H1 (cell line): ENCODE results near the gene DNAJB11.
"Not testable (repeated sequence)": the region's sequence is repeated elsewhere in the genome, so short reads cannot be mapped to it uniquely, and the experiment has no call there.

Experiments used
- BACH1 ChIP-seq: IDR thresholded peaks from 2 replicates; pipeline ENCODE4 v1.6.1; 2012; ENCODE audit warnings: low read length, improper control_type of control experiment
- EP300 ChIP-seq, 2 experiments: IDR thresholded peaks; 1 replicate in 1 of 2; 2 replicates in 1 of 2; pipeline ENCODE4 v1.6.1; 2011 to 2012; ENCODE audit warnings: low read depth in 2 of 2, low read length in 2 of 2, mild to moderate bottlenecking in 2 of 2, borderline replicate concordance in 1 of 2, inconsistent platforms in 1 of 2, moderate library complexity in 1 of 2
- PHF8 ChIP-seq: fragments of 200-600 bp; sonication (generic); conservative IDR thresholded peaks from 2 replicates; pipeline ENCODE4 v1.7.1; 2012; ENCODE audit warnings: low read depth, mild to moderate bottlenecking, inconsistent platforms, low read length, moderate library complexity
- POLR2AphosphoS5 ChIP-seq: IDR thresholded peaks from 2 replicates; pipeline ENCODE4 v1.6.1; 2011; ENCODE audit warnings: low read depth, low read length
- RAD21 ChIP-seq, 2 experiments: IDR thresholded peaks in 1 of 2; conservative IDR thresholded peaks in 1 of 2; 2 replicates each; pipeline ENCODE4 v1.6.1; 2011; ENCODE audit warnings: low read depth in 2 of 2, low read length in 2 of 2, improper control_type of control experiment in 1 of 2, inconsistent platforms in 1 of 2, mild to moderate bottlenecking in 1 of 2, moderate library complexity in 1 of 2
- SRF ChIP-seq: IDR thresholded peaks from 2 replicates; pipeline ENCODE4 v1.6.1; 2011; ENCODE audit warnings: mild to moderate bottlenecking, low read depth, low read length, moderate library complexity
- TF ChIP-seq, protein P1 (sequence below), 3 experiments: IDR thresholded peaks; 1 replicate in 2 of 3; 2 replicates in 1 of 3; pipeline versions ENCODE4 v1.5.1 to v1.6.1; 2011; ENCODE audit warnings: low read length in 3 of 3, mild to moderate bottlenecking in 3 of 3, inconsistent platforms in 2 of 3, low read depth in 1 of 3, moderate library complexity in 1 of 3; ENCODE audit not compliant: insufficient read depth in 1 of 3; ENCODE audit errors: control extremely low read depth in 1 of 3

DNA sequence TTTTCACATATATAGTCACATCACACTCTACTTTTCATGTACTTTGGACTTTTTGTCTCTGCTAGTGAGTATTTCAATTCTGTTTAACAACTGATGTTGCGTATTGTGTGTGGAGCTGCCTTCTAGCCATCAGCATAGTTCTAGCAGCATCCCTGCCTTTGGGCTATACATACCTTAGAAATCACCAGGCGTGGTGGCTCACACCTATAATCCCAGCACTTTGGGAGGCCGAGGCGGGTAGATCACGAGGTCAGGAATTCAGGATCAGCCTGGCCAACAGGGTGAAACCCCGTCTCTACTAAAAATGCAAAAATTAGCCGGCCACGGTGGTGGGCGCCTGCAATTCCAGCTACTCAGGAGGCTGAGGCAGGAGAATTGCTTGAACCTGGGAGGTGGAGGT is 15.7 kb downstream of the DNAJB11 start:
- TF ChIP-seq, protein P1, sequence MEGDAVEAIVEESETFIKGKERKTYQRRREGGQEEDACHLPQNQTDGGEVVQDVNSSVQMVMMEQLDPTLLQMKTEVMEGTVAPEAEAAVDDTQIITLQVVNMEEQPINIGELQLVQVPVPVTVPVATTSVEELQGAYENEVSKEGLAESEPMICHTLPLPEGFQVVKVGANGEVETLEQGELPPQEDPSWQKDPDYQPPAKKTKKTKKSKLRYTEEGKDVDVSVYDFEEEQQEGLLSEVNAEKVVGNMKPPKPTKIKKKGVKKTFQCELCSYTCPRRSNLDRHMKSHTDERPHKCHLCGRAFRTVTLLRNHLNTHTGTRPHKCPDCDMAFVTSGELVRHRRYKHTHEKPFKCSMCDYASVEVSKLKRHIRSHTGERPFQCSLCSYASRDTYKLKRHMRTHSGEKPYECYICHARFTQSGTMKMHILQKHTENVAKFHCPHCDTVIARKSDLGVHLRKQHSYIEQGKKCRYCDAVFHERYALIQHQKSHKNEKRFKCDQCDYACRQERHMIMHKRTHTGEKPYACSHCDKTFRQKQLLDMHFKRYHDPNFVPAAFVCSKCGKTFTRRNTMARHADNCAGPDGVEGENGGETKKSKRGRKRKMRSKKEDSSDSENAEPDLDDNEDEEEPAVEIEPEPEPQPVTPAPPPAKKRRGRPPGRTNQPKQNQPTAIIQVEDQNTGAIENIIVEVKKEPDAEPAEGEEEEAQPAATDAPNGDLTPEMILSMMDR (IDR thresholded peaks at IDR 0.05; ENCODE audit: control extremely low read depth in 1 of 3, insufficient read depth in 1 of 3, low read depth in 1 of 3, low read length in 3 of 3) = not testable (repeated sequence)
- TF ChIP-seq POLR2AphosphoS5; RAD21 (IDR thresholded peaks at IDR 0.05 in 1 of 2, conservative IDR thresholded peaks at IDR 0.05 in 1 of 2; ENCODE audit: low read depth in 2 of 2, low read length in 2 of 2); PHF8; BACH1; SRF; EP300 (IDR thresholded peaks at IDR 0.05; ENCODE audit: borderline replicate concordance in 1 of 2, low read depth in 2 of 2, low read length in 2 of 2): not testable (repeated sequence)
